Measurements from ENCODE around the gene AMOTL1.
"Not testable (repeated sequence)": the region's sequence is repeated elsewhere in the genome, so short reads cannot be mapped to it uniquely, and the experiment has no call there.

Gene AMOTL1

DNA sequence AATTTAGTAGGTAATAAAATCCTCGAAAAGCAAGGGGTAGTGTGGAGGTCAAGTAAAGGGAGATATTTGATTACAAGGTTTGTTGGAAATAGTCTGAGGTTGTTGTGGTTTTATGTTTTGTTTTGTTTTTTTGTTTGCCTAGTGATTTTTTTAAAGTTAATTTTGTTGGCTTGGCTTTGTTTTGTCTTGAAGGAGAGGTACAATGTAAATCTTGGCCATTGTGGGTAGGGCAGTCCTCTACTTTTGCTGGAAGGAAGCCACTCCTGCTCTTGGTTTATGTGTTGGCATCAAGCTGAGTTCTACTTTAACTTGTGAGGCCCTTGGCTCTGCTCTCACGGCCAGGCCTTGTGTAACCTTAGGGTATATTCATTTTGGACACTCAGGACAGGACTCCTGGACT, 3.2 kb downstream of the AMOTL1 start:
- DNase-seq = no peak

DNA sequence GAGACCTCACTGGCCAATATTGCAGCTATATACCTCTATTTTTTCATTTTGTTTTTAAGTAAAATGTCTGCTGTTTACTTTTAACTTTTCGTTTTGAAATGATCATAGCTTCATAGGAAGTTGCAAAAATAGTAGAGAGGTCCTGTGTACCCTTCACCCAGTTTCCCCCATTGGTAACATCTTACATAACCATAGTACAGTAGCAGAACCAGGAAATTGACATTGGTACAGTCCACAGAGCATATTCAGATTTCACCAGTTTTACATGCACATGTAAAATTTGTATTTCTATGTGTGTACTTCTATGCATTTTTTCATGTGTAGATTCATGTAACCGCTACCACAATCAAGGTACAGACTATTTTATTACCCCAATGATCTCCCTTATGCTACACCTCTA, 3.8 kb downstream of the AMOTL1 start:
- no peak for DNase-seq

DNA sequence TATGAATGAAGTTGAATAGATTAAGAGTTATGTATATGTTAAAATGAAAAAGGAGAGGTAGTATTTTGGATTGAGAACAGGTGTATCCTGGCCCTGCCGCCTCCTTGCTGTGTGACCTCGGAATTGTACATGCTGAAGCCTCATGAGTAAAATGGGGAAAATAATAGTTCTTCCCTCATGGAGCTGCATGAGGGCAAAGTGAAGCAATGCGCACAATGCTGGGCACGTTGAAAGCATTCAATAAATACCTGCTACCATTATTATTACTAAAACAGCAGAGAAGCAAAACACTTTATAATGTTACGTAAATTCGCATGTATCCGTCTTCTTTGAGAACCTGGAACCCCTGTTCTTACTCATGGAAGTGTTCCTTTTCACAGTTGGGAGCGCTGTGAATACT, 5.7 kb downstream of the AMOTL1 start:
- no peak for DNase-seq

DNA sequence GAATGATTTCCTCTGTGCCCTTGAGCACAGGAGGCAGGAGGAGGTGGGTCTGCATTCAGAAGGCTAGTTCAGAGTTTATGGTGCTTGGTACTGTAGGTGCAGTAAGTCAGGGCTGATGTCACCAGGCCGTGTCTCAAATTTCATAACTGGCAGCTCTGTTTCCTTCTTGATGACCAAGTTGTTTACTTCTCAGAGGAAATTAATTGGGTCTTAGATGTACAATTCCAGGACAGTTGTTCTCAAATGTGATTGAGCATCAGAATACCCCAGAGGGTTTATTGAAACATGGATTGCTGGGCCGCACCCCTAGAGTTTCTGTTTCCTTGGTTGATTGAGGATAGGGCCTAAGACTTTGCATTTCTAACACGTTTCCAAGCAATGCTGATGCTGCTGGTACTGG, 6.2 kb downstream of the AMOTL1 start:
- no peak for DNase-seq

DNA sequence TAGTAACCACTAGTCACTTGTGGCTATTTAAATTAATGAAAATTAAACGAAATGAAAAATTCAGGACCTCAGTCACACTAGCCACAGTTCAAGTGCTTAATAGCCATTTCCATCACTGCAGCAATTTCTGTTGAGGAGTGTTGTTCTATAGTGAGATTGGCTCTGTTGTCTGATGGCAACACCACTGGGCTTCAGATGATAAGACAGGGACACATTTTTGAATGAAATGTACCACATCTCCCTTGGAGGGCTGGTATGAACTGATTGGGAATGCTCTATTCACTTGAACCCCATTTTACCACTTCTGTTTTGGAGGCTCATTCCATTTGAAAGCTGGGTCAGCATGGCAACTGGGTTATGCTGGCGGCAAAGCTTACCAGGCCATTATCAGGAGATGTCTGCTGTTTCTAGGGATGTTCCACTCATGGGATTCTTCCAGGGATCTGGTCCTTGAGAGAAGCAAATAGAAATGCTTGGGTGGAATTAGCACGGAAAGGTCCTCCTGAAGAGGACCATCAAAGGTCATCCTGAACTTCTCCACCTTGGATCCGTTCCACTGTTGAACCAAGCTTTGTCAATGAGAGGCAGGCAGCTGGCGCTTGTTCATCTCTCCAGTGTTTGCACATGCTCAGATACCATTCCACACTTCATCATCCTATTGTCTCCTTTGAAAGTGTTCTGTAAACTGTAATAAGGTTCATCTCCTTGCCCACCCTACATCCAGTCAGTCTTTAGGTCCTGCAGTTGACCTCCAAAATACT, 7.6 kb downstream of the AMOTL1 start:
- DNase-seq = no peak

DNA sequence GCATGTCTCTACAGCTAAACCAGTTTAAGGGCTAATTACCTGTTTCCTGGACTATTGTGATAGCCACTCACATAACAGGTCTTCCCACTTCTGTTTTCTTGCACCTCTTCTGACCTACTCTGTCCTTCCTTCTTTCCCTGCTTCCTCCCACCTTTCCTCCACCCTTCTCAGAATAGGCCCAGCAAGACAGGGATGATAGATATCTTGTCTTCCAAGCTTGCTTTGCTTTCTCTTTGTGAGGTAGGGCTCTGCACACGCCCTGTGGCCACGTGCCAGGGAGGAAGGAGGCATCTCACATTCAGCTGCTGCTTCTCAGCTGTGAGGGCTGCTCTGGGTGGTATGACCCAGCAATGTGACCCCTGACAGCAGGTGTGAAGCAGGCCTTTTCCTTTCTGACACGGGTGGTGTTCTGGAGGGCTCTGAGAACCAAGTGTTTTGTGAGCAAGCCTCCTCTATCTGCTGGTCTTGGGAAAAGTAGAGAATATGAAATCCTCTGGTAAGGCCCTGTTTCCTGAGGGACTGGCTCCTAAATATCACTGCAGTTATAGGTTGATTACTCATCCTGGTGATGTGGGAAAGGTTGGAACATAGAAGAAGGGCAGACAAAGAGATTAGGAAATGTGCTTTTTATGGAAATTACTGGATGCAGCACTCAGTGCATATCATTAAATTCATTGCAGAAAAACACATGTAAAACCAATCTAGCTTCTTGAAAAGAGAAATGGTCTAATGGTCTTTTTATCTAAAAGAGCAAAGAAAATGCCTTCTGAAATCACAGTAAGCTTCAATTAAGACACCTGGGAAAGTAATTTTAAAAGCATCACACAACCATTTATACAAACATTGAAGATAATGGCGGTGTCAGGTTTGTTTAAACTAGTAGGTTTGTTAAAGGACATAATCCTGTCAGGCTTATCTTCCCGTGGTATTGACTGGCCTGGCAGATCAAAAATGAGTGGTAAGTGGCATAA, 8.5 kb downstream of the AMOTL1 start:
- DNase-seq = no peak

DNA sequence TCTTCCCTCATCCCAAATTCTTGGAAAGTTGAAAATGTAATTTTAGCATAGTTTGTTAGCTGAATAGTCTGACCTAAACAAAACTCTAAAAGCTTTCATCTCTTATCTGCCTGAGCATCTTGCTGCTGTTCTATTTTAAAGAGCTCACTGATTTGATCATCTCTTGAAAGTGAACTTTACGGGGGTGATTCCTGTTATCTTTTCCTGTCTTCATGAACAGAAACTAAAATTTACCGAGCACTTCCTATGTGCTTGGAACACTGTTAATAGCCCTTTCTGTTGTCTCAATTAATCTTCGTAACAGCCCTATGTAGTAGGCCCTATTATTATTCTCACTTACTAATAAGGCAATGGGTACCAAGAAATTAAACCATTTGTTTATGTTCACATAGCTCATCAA, 12.3 kb downstream of the AMOTL1 start:
- no peak for DNase-seq

DNA sequence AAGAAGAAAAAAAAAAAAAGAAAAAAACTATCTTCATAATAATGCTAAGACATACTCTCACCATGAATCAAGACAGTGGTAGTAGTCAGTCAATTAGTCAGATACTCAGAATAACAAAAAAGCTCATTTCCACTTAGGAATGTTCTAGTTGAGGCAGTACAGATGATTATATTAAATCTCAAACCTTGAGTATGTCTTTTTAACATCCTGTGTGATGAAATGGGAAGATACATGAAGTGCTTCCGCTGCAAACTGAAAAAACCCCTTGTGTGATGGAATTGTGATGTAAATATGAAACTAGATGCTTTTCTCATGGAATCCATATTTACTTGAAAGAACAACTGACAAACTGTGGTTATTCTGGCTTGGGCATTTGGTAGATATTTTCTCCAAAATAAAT, 13.7 kb downstream of the AMOTL1 start:
- no peak for DNase-seq

DNA sequence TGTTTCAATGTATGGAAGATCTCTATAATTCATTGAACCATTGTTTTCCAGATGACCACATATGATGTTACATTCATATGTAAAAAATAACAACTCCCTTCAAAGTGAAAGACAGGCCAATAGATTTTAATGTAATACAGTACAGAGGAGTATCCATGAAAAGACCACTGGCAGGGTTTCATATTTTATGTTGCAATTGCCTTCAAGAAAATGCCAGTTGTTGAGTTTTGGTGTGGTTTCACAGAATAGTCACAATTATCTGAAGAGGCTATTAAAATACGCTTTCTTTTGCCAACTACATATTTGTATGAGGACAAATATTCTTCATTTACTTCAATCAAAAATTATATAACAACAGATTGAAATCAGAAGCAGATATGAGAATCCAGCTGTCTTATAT, 14.3 kb downstream of the AMOTL1 start:
- DNase-seq = no peak

DNA sequence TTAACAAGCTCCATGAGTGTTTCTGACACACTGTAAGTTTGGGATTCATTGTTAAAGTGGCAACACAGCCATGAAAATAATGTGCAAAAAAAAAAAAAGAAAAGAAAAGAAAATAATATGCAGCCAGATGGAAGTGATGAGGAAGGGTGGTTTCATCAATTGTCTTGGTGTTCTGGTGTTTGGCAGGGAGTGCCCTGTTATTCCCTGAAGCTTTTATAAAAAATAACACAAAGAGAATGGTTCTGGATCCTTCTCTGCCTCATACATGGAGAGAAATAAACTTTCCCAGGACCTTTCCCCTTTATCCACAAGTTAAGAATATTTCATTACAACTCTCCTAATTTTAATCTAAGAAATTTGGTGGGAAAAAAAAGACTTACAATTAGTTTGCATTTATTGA, 16.7 kb downstream of the AMOTL1 start:
- DNase-seq = no peak

DNA sequence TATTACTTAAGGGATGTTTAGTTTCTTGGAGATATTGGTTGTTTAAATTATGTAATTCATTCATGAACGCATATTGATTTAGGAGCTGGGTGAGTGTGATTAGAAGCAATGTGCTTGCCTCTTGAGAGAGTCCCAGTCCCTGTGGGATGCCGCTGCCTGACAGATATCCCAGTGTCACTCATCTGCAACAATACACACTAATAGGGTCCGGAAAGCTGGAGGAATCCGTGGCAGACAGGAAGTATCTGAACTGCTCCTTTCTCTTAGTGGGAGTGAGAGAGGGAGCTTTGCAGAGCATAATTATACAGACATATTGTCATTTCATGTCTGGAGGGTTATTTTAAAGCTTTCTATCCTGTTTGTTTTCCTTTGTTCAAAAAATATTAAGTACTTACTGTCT, 17.4 kb downstream of the AMOTL1 start:
- DNase-seq = no peak

DNA sequence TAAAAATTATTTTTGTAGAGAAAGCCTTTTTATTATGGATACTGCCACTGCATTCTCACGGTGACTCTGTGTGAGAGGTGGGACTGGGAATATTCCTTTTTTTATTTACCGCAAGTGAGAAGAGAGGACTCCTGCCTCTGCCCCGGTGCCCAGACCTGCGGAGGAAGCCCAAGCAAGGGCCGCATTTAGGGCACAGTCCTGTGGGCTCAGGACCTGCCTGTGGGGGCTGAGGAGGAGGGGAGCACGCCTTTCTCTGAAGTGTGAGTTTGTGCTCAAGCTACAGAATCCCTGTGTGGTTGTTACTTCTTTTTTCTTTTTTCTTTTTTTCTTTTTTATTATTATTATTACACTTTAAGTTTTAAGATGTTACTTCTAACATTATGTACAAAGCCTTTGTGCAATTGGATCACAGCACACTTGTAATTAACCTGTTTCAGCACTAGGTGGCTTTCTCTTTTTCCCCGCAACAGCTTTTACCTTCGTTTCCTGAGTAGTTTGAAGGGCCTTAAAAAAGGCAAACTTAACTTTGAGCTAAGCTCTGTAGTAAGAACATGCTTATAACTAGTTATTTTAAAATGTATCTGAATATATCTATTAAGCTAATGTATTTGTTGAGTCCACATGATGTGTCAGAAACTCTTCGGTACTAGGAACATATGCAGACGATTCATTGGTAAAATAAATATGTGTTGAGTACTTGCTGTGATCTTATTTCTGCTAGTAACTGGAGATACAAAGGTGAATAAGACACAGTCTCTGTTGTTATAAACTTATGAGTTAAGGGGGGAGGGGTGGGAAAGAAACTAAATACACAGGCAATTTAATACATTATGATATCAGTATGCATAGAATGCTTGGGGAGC, 18.3 kb downstream of the AMOTL1 start:
- DNase-seq = no peak

DNA sequence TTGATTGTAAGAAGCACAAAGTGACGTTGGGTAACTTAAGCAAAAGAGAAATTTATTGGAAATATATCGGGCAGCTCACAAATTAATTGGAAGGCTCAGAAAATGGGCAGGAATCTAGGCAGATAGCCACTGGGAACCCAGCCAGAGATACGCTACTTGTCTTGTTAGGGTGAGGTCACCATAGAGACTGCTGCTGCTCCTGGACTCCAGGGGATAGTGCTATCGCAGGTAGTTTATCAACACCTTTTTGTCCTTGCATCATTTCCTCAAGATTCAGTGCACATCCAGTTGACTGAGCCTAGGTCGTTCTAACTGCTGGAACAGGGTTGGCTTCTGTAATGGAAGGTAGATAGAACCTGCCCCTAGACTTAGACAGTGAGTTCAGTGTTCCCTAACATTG, 19.6 kb downstream of the AMOTL1 start:
- DNase-seq = no peak

DNA sequence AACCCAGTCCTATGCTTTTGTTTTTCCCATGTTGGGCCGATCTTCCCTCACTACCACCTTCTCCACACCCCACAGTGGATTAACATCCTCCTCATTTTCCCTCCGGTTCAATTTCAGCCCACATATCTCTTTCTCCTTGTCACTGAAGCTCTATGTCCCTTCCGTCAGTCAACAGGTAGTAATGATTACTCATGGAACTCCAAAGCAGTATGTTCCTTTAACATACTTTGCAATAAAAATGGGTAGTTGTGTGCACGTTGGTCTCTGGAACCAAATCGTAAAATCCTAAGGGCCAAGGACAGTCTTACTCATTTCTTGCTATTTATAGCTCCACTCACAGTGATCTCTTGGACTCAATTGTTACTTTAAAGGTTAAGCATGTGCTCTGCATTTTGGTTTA, 20.2 kb downstream of the AMOTL1 start:
- no peak for DNase-seq

DNA sequence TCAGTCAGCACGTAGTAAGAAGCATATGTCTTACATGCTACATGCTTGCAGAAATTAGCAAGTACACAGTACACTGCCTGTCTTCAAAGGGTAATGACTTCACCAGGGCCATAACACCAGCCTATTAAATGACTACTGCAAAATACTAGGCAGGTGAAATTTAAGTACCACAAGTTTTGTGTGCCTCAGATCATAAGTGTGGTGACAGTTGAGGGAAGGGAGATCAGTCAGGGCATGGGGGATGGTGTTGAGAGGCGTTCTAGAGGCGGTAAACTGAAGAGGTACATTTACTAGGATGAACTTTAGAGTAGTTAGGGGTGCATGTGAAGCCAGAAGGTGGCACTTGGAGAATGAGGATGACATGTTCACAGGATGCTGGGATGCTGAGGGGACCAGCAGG, 22.0 kb downstream of the AMOTL1 start:
- DNase-seq = no peak

DNA sequence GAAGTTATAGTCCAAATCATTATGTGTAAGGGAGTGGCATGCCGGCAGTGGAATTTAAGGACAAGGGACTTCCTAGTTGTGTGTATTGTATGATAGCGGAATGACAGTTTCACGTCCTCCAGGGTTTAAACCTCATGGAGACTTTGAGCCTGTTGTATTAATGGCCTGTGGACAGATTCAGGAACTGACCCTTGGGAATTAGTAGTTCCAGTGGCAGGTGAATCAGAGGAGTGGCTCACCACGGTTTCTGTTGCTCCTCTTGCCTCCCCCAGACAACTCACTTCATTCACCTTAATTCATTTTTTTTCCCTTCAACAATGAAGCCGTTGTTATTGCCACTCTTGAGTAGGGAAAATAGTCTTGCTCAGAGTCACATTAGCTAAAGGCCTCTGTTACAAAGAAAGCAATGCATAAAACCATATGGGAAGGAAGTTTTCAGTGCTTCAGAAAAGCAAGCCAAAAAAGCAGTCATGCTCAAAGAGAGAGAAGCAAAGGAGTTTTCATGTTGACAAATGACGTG, 22.6 kb downstream of the AMOTL1 start:
- no peak for DNase-seq

DNA sequence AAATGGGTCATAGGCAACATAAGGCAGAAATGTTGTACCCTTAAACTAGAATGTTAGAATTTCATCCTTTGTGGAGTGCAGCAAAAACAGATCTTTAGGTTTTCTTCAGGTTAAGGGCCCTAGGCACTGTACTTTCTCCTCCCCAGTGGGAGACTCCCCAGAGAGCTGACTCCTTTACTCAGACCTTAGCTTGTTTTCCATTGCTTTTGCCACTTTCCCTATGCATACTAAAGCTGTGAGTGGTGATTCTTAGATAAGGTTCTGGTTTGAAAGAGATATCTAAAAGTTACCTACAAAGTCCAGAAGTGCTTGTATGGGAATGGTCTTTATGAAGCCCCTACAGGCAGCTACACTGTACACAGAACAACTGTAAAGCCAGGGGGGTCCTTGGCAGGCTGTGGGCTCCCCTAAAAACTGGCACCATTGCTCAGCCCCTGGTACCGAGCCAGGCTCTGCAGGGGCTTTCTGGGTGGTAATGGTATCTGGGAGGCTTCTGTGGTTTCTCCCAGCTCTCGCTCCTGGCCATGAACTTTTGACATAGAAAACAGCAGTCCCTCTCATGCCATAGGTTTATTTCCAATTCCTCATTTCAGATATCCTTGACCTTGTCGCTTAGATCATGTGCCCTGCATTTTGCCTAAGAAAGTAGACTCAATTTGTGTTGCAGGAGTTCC, 23.2 kb downstream of the AMOTL1 start:
- no peak for DNase-seq

DNA sequence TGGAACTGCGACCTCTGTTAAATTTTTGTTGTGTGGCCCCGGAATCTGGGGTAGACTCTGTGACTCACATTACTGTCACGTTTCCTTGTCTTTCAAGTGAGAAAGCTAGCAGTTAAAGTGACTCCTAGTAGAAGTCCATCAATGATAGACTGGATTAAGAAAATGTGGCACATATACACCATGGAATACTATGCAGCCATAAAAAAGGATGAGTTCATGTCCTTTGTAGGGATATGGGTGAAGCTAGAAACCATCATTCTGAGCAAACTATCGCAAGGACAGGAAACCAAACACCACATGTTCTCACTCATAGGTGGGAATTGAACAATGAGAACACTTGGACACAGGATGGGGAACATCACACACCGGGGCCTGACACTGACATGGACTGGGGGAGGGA, 23.8 kb downstream of the AMOTL1 start:
- DNase-seq = not testable (repeated sequence)

DNA sequence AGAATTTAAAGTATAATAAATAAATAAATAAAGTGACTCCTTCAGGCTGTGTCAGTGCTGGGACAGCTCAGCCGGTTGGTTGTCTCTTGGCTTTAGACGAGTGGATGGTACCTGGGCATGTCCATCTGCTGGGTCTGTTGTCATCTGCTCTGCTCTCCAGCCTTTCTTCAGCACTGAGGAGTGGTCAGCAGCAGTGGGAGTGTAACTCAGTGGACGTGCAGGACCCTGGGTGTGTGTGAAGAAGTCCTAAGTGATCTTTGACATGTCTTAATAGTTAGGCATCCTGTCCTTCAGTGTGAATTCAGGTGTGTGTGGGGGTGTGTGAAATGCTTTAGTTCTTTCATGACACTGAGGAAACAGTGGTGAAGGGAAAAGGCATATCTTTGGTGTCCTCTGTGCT, 24.3 kb downstream of the AMOTL1 start:
- no peak for DNase-seq

DNA sequence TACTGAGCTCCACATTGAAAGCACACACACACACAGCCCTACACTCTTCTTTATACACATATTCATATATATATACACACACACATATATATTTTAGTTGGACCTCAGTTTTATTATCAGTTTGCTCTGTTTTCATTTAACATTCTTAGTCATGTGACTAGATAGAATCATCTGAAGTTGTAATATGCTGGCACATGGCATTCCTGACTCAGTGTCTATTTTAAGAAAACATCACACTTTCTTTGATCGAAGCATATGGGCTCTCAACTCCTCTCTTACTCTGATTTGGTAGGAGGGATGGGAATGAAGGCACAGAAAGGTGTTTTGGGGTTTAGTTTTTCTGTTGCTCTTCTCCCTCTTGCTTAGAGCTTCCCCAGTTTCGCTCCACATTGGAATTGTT, 24.8 kb downstream of the AMOTL1 start:
- DNase-seq = no peak

DNA sequence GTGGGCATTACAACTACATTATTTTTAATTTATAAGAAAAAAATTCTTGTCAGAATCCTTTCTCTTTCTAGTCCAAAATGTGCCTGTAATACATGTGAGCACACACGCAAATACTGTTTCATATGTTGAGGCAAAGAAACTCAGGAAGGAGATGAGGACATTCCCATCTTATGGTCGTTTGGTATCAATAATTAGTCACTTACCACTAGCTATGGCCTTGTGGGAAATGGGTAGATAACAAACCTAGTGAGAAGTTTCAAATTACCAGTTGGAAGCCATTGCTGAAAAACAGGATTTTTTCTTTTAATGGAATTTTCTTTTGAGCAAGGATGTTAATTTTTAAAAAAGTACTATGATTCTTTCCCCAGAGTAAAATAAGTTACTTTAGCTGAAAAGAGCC, 25.7 kb downstream of the AMOTL1 start:
- no peak for DNase-seq
